T-helper 1 cell treated with Interleukin-12 subunit alpha and Interleukin-12 subunit beta and Interleukin-4 antibody, amounts not matched to agents 30 ng/mL and 1 ng/mL, for 36 hours (primary cell): ENCODE data around the gene NACC2. TPM values are rescaled to one million over a fixed set of nuclear protein-coding genes. Genes with fewer than 3 reads are reported as not detected.

Experiments used
- intact Hi-C: fragments of 100-400 bp; cut with micrococcal nuclease; formaldehyde crosslinking; loops from one replicate; pipeline ENCODE4 v1.15.1; 2024
- total RNA-seq: library from RNA; stranded (reverse); gene quantifications from 2 replicates; pipeline ENCODE4 v1.2.3, GENCODE V29; 2022

NACC2 gene
- total RNA-seq, 1 donor from 2014 or later = 3.7 TPM

DNA sequence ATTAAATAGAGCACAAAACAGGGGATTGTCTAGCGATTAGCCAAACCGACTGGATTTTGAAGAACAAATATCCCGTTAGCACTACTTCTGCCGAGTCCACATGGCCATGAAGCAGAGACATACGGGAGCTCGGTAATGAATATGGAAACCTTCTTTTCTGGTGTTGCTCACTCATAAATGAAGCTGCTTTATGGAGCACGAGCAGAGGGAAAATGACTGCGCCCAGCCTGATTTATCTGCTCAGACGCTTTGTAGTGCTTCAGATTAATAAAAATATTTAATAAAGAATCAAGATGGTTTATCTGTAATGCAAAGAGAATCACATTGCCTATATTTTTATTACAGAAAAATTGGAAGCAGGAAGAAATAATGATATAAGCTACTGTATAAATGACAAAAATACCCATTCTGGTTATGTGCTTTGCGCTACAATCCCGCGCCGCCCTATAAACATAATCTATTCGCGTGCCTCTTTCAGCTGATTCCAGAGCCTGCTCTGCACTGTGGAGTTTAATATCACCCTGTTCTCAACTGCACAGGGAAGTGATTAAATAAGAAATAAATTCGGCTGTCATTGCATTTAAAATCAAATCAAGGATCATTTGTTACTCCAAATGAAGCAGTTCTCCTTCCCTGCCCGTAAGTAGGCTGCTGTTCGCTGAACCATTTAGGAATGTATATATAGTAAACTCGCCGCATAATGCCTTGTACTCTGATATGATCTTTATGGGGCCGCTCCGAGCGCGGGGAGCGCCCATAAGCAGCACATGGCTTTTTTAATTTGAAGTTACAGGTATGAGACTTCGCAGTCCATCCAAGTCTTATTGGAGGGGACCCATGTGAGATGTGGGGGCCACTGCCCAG is 111.6 kb downstream of the NACC2 start:
- intact Hi-C loops = no loop called here

DNA sequence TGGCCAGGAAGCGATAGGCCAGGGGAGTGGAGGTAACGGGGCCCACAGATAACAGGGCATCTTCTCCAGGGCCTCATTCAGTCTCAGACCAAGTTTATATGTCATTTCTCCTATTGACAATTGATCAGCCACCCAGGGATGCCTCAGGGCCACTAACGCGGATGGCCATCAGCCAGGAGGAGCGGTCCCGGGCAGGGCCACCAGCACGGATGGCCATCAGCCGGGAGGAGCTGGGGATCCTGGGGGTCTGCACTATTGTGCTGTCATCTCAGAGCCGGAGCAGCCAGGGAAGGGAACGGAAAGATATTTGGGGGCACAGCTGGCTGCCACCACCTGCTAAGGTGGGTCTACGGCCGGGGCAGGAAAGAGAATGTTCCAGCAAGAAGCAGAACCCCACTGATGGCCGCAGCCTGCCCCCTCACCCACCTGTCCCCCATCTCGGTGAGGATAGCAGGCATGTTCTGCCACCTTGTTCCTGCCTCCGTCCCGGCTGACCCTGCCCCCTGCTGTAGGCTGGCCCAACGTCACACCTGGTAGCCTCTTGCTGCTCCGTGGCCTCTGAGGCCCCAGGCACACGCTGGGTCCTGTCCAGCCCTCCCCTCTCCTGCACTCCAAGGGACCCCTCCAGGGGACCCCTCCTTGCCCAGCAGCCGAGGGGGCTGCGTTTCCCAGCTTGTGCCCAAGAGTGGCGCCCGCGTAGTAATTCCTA is 112.4 kb downstream of the NACC2 start:
- intact Hi-C loops = no loop called here

DNA sequence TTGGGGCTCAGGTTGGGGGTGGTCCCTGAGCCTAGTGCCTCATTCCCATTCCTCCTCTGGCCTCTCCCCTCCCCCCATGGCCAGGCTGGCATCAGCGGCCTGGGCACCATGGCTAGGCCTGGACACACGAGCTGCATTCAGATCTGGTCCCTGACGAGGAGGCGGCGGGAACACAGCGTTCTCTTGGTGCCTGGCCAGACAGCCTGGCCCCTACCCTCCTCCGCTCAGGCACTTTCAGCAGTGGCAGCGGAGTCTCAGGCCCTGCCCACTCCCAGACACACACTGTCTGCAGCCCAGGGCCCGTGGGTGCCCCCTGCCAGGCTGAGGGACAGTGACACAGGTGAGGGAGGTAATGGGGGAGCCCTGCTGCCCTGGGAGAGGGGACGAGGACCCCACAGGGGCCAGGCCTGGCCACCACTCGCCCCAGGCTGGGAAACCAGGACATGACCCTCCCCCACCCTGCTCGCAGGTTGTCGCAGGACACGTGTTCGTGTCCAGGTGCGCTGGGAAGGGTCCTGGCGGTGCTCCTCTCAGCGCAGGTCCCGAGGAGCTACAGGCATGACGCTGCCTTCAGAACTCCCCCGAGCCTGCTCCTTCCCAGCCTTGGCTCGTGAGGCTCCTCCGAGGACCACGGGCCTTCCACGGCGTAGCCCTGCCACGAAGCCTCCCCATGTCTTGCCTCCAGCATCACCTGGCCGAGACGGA is 114.0 kb downstream of the NACC2 start:
- intact Hi-C loops = no loop called here

DNA sequence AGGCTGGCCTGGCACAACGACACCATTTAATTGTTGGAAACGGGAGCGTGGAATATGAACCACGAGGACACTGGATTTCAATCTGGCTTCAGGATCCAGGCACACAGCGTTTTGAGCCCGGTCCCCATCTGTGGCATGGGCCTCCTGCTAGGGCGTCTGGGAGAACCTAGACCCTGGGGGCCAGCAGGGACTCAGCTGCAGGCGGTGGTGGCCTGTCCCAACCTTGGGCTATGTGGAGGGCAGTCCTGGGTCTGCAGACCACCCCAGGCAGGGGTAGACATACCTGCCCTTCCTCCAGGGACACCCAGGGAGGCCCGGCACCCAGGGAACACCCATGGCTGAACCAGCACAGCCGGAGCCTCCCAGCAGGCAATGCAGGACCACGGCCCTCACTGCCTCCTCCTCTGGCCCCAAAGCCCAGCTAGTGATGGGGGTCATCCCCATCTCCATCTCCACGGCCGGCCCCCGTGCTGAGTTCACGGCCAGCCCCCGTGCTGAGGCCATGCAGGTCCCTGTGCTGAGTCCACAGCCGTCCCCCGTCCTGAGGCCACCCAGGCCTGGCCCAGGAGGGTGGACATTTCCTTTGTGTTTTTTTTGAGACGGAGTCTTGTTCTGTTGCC is 115.4 kb downstream of the NACC2 start:
- intact Hi-C loops = no loop called here

DNA sequence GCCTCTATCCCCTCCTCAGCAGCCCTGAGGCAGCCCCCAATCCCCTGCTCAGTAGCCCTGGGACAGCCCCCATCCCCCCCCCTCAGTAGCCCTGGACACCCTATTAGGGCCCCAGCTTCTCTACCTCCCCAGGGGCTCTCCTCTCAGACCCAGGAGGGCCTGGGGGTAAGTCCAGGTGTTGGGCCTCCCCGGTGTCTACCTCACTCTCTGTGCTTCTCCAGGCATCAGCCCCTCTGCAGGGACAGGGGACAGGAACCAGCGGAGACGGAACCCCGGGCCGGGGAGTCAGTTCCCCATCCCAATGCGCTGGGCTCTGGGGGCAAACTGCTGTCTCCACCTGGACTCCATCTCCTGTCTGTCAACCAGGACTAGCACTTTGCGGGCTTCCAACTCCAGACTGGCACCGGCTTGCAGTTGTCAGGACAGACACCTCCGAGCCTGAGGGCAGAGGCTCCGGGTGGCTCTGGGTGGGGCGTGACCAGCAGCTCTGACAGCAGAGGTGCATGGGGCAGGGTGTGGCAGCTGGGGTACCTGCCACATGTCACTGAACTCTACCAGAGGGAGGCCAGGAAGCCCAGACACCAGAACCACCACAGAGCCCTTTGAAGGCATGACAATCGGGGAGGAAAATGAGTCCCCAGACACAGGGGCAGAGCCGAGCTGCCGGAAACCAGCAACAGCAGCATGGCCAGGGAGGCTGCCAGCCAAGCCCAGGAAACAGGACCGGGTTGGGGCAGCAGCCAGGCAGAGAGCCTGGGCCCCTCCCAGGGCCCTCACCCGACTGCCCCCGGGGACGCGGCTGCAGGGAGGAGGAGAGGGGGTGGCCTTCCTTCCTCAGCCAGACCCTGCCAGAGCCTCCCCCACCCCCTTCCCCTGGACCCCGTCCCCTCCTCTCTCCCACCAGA is 116.2 kb downstream of the NACC2 start:
- intact Hi-C loops = no loop called here

DNA sequence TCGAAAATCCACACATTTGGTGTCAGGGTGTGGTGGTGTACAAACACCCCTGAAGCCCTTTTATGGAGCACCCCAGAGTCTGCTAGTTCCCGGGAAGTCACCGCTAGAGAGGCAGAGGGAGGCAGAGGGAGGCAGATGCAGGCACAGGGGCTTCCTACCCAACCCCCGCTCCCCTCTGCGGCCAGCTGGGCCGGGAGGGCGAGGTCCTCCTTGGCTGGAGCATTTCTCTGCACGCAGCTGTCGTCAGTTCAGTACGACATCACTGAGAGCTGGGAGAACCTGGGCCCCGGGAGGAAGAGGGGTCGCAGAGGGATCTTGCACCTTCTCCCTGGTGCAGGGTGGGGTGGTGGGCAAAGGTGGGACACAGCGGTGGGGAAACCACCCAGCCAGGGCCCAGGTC is 118.1 kb downstream of the NACC2 start:
- intact Hi-C loops = no loop called here

DNA sequence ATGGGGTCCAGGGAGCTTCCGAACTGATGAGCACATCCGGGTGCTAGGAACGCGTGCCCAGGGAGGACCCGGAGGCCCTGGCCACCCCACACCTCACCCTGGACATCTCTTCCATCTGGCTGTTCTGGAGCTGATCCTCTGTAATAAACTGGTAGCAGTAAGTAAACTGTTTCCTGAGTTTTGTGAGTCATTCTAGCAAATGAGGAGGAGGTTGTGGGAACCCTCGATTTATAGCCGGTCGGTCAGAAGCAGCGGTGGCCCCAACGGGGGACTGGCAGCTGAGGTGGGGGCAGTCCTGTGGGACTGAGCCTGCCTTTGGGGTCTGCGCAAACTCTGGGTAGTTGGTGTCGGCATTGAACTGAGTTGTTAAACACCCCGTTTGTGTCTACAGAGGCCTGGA is 118.6 kb downstream of the NACC2 start:
- intact Hi-C loops = no loop called here

- intact Hi-C loops = no loop called here
These were observed 119.3 kb downstream of the NACC2 start for GRCh38 chr9:135975834-135976233.

DNA sequence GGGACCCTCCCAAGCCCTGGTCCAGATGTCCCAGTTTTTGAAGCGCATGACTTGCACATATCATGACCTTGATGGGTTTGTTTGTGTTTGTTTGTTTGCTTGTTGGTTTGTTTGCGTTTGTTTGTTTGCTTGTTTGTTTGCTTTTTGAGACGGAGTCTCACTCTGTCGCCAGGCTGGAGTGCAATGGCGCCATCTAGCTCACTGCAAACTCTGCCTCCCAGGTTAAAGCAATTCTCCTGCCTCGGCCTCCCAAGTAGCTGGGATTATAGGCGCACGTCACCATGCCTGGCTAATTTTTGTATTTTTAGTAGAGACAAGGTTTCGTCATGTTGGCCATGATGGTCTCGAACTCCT is 120.9 kb downstream of the NACC2 start:
- intact Hi-C loops = no loop called here

DNA sequence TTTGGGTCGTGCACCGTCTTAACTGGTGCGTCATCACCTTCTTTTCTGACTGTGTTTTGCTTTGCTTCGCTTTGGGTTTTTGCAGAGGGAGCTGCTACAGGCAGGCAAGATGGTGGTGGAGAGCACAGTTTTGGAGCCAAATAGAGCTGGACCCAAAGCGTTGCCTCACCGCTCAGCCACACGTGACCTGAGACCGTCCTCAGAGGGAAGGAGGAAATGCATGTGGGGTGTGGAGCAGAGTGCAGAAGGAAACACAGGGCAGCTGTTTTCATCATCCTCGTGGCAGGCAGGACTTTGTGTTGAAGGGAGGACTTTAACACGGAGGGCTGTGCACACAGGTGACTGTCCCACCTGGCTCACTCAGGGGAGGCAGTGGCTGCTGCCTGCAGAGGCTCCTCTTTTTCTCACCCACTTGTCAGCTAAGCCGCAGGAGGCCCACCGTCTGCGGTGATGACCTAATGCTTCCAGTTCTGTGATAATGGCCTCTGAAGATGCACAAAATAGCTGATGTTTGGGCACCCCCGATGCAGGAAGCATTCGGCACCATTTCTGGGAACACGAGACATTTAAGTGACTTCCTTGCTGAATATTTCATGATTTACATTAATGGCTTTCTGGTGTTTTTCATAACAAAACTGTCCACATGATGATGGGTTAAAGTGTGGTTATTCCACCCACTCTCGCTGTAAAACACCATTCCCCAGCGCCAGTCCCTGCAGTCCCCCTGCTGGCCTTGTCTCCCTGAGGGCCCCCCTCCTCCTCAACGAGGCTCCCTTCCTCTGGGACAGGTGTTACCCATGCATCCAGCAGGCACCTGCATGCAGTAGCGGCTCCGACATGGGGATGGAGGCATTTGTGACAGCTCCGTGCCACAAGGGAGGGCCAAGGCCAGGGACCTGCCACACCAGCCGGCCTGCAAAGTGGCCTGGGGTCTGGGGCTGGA is 121.5 kb downstream of the NACC2 start:
- intact Hi-C loops = no loop called here

DNA sequence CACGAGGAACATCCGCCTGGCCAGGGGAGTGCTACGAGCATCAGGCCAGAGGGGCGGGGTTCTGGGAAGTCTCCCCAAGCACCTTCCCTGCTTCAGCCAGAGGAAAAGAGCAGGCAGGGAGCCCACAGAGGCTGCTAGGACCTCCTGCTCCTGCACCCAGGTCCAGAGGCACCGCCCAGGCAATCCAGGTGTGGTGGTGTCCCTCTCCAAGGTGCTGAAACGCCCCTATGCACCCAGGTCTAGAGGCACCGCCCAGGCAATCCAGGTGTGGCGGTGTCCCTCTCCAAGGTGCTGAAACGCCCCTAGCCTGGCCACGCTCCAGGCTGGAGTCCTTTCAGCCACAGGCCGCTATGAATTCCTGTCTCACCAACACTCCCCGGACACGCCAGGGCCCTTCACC is 123.2 kb downstream of the NACC2 start:
- intact Hi-C loops = no loop called here

- intact Hi-C loops = no loop called here
These were observed 123.8 kb downstream of the NACC2 start for GRCh38 chr9:135971111-135971766.

DNA sequence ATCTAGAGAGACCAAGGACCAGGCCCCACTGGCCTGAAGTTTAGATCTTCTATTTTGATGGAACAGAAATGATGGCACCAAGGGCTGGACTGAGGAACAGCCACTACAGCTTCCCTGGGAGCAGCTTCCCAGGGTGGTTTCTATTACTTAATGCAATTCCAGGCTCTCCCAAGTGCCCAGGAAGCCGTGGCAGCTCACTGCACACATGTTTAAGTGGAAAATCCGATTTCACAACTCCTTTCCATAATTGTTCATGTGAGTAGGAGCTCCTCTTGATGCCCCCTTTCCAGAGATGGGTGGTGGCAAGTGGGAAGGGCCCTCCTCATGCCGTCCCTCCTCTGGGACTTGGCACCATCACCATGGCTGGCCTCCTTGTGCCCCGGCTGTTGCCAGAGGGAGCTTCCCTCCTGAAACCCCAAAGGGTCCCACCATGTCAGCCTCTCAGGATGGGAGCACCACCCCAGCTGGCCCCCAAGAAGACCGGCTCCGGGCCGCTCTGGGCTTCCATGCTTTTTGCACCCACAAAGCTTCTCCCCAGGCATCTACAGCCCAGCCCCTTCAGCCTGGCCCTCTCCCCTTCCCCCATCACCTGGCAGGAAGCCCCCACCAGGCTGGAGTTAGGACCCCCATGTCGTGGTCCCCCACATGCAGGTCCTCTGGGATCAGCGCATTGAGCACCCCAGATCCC is 124.8 kb downstream of the NACC2 start:
- intact Hi-C loops = no loop called here

DNA sequence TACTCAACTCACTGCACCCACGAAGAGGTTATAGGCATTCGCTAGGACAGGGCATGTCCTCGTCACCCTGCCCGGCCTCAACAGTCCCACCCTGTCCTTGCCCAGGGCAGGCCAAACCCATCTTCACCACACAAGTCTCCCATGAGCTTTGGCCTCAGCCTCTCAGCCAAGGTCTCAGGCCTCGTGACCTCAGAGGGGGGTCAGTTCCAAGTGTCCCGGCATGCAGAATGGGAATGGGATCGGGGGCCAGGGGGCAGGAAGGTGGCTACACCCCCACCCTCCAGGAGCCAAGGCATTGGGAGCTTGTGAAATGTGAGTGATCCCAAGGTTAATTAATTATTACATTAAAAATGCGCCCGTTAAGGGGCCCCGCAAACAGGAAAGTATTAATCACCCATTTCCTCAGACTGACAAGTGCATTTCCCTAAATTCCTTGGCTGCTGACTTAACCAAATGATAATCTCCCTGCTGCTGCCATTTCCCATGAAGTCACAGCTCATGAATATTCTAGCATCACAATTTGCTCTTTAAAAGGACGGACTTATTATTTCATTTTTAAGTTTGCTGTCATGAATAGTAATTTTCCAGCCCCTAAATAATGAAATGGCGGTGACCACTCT is 125.9 kb downstream of the NACC2 start:
- intact Hi-C loops = loop anchor here (10.0 kb wide), 3 partner anchors 276 to 1804 kb away; partner anchors contain the start of genes QSOX2, RNU6ATAC and SNAPC4

DNA sequence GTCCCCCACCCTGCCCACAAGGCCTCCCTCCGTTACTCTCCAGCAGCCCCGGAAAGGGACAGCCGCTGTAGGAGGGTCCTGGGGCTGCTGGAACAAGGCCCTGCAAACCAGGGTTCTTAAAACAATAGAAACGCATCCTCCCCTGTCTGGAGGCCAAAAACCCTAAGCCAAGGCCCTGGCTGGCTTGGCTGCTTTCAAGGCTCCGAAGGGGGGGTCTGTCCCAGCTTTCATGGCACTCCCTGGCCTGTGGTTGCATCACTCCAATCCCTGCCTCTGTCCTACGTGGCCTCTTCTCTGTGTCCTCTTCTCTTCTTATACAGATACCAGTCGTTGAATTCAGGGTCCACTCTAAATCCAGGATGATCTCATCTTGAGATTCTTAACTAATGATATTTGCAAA is 126.5 kb downstream of the NACC2 start:
- intact Hi-C loops = loop anchor here (10.0 kb wide), 3 partner anchors 276 to 1804 kb away; partner anchors contain the start of genes QSOX2, RNU6ATAC and SNAPC4

DNA sequence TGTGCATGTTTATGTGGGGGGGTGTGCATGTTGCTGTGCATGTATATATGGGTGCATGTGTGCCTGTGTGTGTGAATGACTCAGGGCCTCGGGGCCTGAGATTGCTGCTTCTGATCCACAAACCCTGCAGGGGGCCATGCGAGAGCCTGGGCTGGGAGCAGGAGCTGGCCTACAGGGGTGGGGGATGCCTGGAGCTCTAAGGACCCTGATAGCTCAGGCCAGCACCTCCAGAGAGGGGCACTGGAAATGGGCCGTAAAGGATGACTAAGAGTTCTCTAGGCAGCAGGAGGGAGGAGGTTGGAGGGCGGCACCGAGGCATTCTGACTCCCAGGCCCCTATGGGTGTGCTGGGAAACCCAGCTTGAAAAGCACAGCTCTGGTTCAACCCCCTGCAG is 127.0 kb downstream of the NACC2 start:
- intact Hi-C loops = loop anchor here (10.0 kb wide), 3 partner anchors 277 to 1803 kb away; partner anchors contain the start of genes QSOX2, RNU6ATAC and SNAPC4

- intact Hi-C loops = loop anchor here (1.0 to 10.0 kb wide), 5 partner anchors 152 to 1802 kb away; partner anchors contain the start of genes QSOX2, RNU6ATAC and SNAPC4
These were observed 128.2 kb downstream of the NACC2 start for GRCh38 chr9:135966916-135967260.
